GM12892 (cell line): ENCODE results near the gene DNAH1.

ENCODE experiments used
- POLR2A ChIP-seq: IDR thresholded peaks from 2 replicates; pipeline ENCODE4 v1.6.1; 2011; ENCODE audit warnings: low read depth, low read length, control low read depth
- POLR2AphosphoS5 ChIP-seq: IDR thresholded peaks from 2 replicates; pipeline ENCODE4 v1.6.1; 2011; ENCODE audit warnings: low read depth, low read length, control low read depth

GRCh38 chr3:52393959-52394670 is 78.0 kb downstream of the DNAH1 start:
- TF ChIP-seq POLR2AphosphoS5 (no peak), POLR2A (no peak)
